Liver (tissue), 3 donors: ENCODE results near the gene SPIN2A.

Source experiments
- CTCF ChIP-seq: fragments of 150-350 bp; IDR thresholded peaks from 2 replicates; pipeline ENCODE4 v1.5.1; 2017; ENCODE audit warnings: improper control_type of control experiment, low read depth, low read length; ENCODE audit not compliant: missing input control
- REST ChIP-seq: IDR thresholded peaks from 2 replicates; pipeline ENCODE4 v1.6.1; 2016; ENCODE audit warnings: antibody characterized with exemption, mild to moderate bottlenecking
- TAF1 ChIP-seq: conservative IDR thresholded peaks from 2 replicates; pipeline ENCODE4 v1.6.1; 2016; ENCODE audit warnings: antibody characterized with exemption, mild to moderate bottlenecking
- donor health status: healthy.
- donor health status: healthy.

GRCh38 chrX:57121162-57121755, 15.9 kb downstream of the SPIN2A start, which contains the start of gene SPIN2B:
- TF ChIP-seq CTCF (no peak), TAF1 (peak; percentile 15), REST (peak; percentile 14)
